ENCODE data around the gene PLEKHM3. TPM values are rescaled to one million over a fixed set of nuclear protein-coding genes. Genes with fewer than 3 reads are reported as not detected.

Gene PLEKHM3
- total and polyA plus RNA-seq, 12 donors = 9.5 to 39.6 (median 21.7) TPM

GRCh38 chr2:207925601-207926000 lies 99.7 kb downstream of the PLEKHM3 start:
- intact Hi-C loops (cut with DNase I) = no loop called here
- 91 to 98% (median 93%) methylated on average over 8 of the region's 8 CpGs for WGBS, 4 donors
- no peak for DNase-seq

GRCh38 chr2:207921606-207922005 lies 103.7 kb downstream of the PLEKHM3 start:
- H3K27ac ChIP-seq = no peak overlapping the region
- no peaks in the 10 kb centered on the region for H3K9me3 ChIP-seq (replicated peaks in 1 of 3)
- no peak for DNase-seq
- no peaks in the 10 kb centered on the region for H3K27me3 ChIP-seq
- peaks cover 6 to 14% of the 10 kb centered on the region in 2 donors for H3K4me1 ChIP-seq (replicated peaks in 1 of 2)
- intact Hi-C loops (cut with DNase I) = no loop called here
- no peaks in the 10 kb centered on the region for H3K36me3 ChIP-seq (replicated peaks in 1 of 2)
- TF ChIP-seq CTCF (IDR thresholded peaks at IDR 0.05) (no peak), POLR2A (IDR thresholded peaks at IDR 0.05) (no peak)
- no peak overlapping the region for H3K4me3 ChIP-seq

More at GRCh38 chr2:207925601-207926000, 99.7 kb downstream of the PLEKHM3 start:
- no peaks in the 10 kb centered on the region for H3K9me3 ChIP-seq (replicated peaks in 1 of 3)
- no peak overlapping the region for H3K4me3 ChIP-seq
- peaks cover 6 to 21% of the 10 kb centered on the region in 2 donors for H3K4me1 ChIP-seq (replicated peaks in 1 of 2)
- peak overlapping the region; percentile 31 to 84 (median 73) for H3K27ac ChIP-seq
- H3K36me3 ChIP-seq (replicated peaks in 1 of 2) = no peaks in the 10 kb centered on the region
- TF ChIP-seq POLR2A (IDR thresholded peaks at IDR 0.05) (no peak), CTCF (IDR thresholded peaks at IDR 0.05) (no peak)
- no peaks in the 10 kb centered on the region for H3K27me3 ChIP-seq

GRCh38 chr2:207920721-207921120 lies 104.6 kb downstream of the PLEKHM3 start:
- WGBS, 4 donors = 77 to 96% (median 87%) methylated on average over 6 of the region's 6 CpGs
- H3K36me3 ChIP-seq (replicated peaks in 1 of 2) = no peaks in the 10 kb centered on the region
- intact Hi-C loops (cut with DNase I) = no loop called here
- H3K27me3 ChIP-seq = no peaks in the 10 kb centered on the region
- H3K27ac ChIP-seq = no peak overlapping the region
- no peak for DNase-seq
- peaks cover 3 to 6% of the 10 kb centered on the region in 2 donors for H3K4me1 ChIP-seq (replicated peaks in 1 of 2)
- no peaks in the 10 kb centered on the region for H3K9me3 ChIP-seq (replicated peaks in 1 of 3)
- TF ChIP-seq POLR2A (IDR thresholded peaks at IDR 0.05) = no peak
- no peak for TF ChIP-seq CTCF (IDR thresholded peaks at IDR 0.05)
- H3K4me3 ChIP-seq = no peak overlapping the region

GRCh38 chr2:207920321-207920720 lies 105.0 kb downstream of the PLEKHM3 start:
- Histone ChIP-seq H3K36me3 (replicated peaks in 1 of 2) (no peaks in the 10 kb centered on the region), H3K9me3 (replicated peaks in 1 of 3) (no peaks in the 10 kb centered on the region), H3K4me3 (no peak overlapping the region), H3K4me1 (replicated peaks in 1 of 2) (peaks cover 0 to 2% of the 10 kb centered on the region in 2 donors), H3K27ac (no peak overlapping the region), H3K27me3 (no peaks in the 10 kb centered on the region)
- TF ChIP-seq POLR2A (IDR thresholded peaks at IDR 0.05) (no peak), CTCF (IDR thresholded peaks at IDR 0.05) (no peak)
- DNase-seq = no peak
- 81 to 95% (median 89%) methylated on average over 3 of the region's 3 CpGs for WGBS, 4 donors
- intact Hi-C loops (cut with DNase I) = no loop called here

Measured in adrenal gland (tissue), 12 donors.